KMS-11 (cell line): Measurements from ENCODE around the gene MEIS1.

Experiments used
- H2AFZ ChIP-seq: fragments of 200-600 bp; sonication (generic); 2 replicates; pipeline ENCODE4 v1.6.1; 2016; ENCODE audit warnings: antibody characterized with exemption, mixed run types, low read depth
- H3K27ac ChIP-seq: fragments of 200-600 bp; sonication (generic); 2 replicates; pipeline ENCODE4 v1.6.1; 2016; ENCODE audit warnings: mild to moderate bottlenecking, mixed run types
- H3K27me3 ChIP-seq: fragments of 200-600 bp; sonication (generic); 2 replicates; pipeline ENCODE4 v1.6.1; 2017; ENCODE audit warnings: mild to moderate bottlenecking, low read depth, mixed run types, moderate library complexity; ENCODE audit not compliant: insufficient read depth
- H3K36me3 ChIP-seq: fragments of 200-600 bp; sonication (generic); 2 replicates; pipeline ENCODE4 v1.6.1; 2017; ENCODE audit warnings: mild to moderate bottlenecking, mixed run types; ENCODE audit not compliant: insufficient read depth
- H3K4me1 ChIP-seq: fragments of 200-600 bp; sonication (generic); 2 replicates; pipeline ENCODE4 v1.6.1; 2016; ENCODE audit warnings: mild to moderate bottlenecking, low read depth, mixed run types; ENCODE audit not compliant: poor library complexity, severe bottlenecking
- H3K4me2 ChIP-seq: fragments of 200-600 bp; sonication (generic); 2 replicates; pipeline ENCODE4 v1.7.0; 2016; ENCODE audit warnings: mild to moderate bottlenecking, mixed run types
- H3K4me3 ChIP-seq: fragments of 200-600 bp; sonication (generic); IDR thresholded peaks from 2 replicates; pipeline ENCODE4 v1.6.1; 2017; ENCODE audit warnings: low read depth, low read length, mixed read lengths; ENCODE audit not compliant: insufficient read depth
- H3K79me2 ChIP-seq: fragments of 200-600 bp; sonication (generic); 2 replicates; pipeline ENCODE4 v1.6.1; 2016; ENCODE audit warnings: low read depth, mixed run types; ENCODE audit not compliant: insufficient read depth
- H3K9ac ChIP-seq: fragments of 200-600 bp; sonication (generic); 2 replicates; pipeline ENCODE4 v1.6.1; 2016; ENCODE audit warnings: mild to moderate bottlenecking, mixed run types
- H4K20me1 ChIP-seq: fragments of 200-600 bp; sonication (generic); 2 replicates; pipeline ENCODE4 v1.6.1; 2016; ENCODE audit warnings: mild to moderate bottlenecking, mixed run types; ENCODE audit not compliant: insufficient read depth
- CTCF ChIP-seq: fragments of 200-600 bp; sonication (generic); conservative IDR thresholded peaks from 2 replicates; pipeline ENCODE4 v1.6.1; 2017; ENCODE audit warnings: low read depth, mild to moderate bottlenecking, antibody characterized with exemption, low read length, moderate library complexity, mixed read lengths

Gene MEIS1

DNA sequence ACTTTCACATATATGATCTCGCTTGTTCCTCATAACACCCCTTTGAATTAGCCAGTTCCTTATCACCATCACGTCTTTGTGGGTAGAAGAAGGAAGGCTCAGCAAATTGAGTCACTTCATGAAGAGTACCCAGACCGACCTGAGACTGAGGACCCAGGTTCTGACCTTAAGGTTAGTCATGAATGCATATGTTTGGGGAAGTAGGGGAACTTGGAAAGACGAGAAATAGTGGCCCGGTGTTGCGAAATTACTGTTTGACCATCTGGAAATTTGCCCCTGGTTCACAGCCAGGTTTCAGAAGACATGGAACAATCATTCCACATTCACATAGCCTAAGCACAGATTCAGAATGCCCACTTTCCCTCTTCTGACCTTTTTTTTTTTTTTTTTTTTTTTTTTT is 59.8 kb downstream of the MEIS1 start:
- H3K27me3 ChIP-seq = no peaks in the 10 kb centered on the region
- no peak overlapping the region for H3K9ac ChIP-seq
- no peaks in the 10 kb centered on the region for H4K20me1 ChIP-seq
- H3K36me3 ChIP-seq = no peaks in the 10 kb centered on the region
- H3K79me2 ChIP-seq = no peaks in the 10 kb centered on the region
- H2AFZ ChIP-seq = no peak overlapping the region
- H3K27ac ChIP-seq = no peak overlapping the region
- no peak overlapping the region for H3K4me3 ChIP-seq
- no peak overlapping the region for H3K4me2 ChIP-seq
- TF ChIP-seq CTCF = no peak
- H3K4me1 ChIP-seq = no peaks in the 10 kb centered on the region

DNA sequence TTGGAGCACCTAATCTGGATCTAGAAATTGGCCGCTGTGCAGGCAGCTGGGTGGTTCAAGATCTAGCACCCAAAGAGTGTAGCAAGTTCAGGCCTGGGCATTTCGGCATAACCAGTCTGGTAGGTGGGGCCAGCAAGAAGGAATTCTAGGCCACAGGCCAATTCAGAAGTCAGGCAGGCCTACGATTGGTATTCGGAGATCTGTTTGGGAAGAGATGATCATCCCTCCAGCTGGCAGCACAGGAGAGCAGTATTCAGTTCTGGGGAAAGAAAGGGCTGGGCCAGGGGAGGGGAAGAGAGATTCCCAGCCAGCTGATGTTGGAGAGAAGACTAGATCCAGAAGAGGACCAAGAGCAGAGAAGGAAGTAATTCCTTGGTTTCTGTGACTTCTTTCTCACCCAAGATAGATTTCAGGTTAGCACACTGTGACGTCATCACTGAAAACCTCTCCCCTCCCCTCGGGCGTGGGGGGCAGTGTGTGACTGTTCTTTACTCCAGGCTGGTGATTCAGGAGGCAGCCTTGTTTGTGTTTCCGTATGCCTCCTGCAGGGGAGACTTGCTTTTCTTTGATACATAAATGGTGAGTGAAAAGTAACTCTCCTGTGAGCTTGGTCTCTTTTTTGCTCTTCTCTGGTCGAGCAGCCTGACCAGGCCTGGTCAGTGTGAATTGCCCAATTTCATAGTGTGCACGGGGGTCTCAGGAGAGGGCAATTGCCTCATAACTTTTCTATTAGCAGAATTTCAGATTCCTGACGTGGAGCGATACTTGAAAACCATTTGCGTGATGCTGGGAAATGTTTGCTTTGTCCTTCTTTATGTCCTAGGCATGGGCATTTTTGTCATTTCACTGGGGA is 61.1 kb downstream of the MEIS1 start:
- no peak overlapping the region for H3K9ac ChIP-seq
- no peak for TF ChIP-seq CTCF
- H3K4me3 ChIP-seq = no peak overlapping the region
- no peaks in the 10 kb centered on the region for H4K20me1 ChIP-seq
- peaks cover 3% of the 10 kb centered on the region for H3K4me1 ChIP-seq
- no peak overlapping the region for H3K27ac ChIP-seq
- no peak overlapping the region for H3K4me2 ChIP-seq
- H3K27me3 ChIP-seq = no peaks in the 10 kb centered on the region
- H3K79me2 ChIP-seq = no peaks in the 10 kb centered on the region
- no peaks in the 10 kb centered on the region for H3K36me3 ChIP-seq
- H2AFZ ChIP-seq = no peak overlapping the region

- Histone ChIP-seq H3K27ac (no peak overlapping the region), H4K20me1 (no peaks in the 10 kb centered on the region), H3K9ac (no peak overlapping the region), H3K36me3 (no peaks in the 10 kb centered on the region), H3K27me3 (no peaks in the 10 kb centered on the region), H3K4me2 (no peak overlapping the region), H2AFZ (no peak overlapping the region), H3K4me1 (peaks cover 5% of the 10 kb centered on the region), H3K4me3 (no peak overlapping the region), H3K79me2 (no peaks in the 10 kb centered on the region)
- TF ChIP-seq CTCF = no peak
Measured at GRCh38 chr2:66496670-66497420, 61.9 kb downstream of the MEIS1 start.

- no peaks in the 10 kb centered on the region for H4K20me1 ChIP-seq
- TF ChIP-seq CTCF = no peak
- H3K27me3 ChIP-seq = no peaks in the 10 kb centered on the region
- H3K9ac ChIP-seq = no peak overlapping the region
- H3K36me3 ChIP-seq = no peaks in the 10 kb centered on the region
- no peak overlapping the region for H3K27ac ChIP-seq
- H3K4me3 ChIP-seq = no peak overlapping the region
- H3K4me1 ChIP-seq = peaks cover 5% of the 10 kb centered on the region
- no peaks in the 10 kb centered on the region for H3K79me2 ChIP-seq
- no peak overlapping the region for H2AFZ ChIP-seq
- no peak overlapping the region for H3K4me2 ChIP-seq
Measured at GRCh38 chr2:66497431-66498288, 62.7 kb downstream of the MEIS1 start.
